22Rv1 (cell line): Measurements from ENCODE around the gene ATXN1.

Experiments
- ZFX ChIP-seq: fragments of 450-650 bp; IDR thresholded peaks from 2 replicates; pipeline ENCODE4 v1.6.1; 2017; ENCODE audit warnings: antibody characterized with exemption, borderline replicate concordance
- TF ChIP-seq, protein P1 (sequence below): fragments of 450-650 bp; IDR thresholded peaks from 2 replicates; pipeline ENCODE4 v1.5.1; 2017; ENCODE audit warnings: mild to moderate bottlenecking

DNA sequence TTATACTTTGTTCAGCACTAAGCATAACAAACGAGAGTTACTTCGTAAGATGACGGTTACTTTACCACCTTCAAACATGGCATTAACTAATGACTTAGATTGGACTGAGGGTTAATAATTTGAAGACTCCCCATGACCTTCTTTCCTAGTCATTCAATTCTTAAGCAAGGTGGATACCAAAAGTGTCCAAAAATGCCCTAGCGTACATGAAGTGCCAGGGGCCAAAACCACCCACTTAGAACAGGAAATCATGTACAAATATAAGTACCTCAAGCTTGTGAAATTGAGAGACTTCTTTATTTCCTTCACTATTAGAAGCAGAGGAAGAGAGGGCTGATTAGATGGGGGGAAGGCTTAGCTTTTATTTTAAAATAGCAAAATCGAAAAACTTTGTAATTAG is 166.4 kb downstream of the ATXN1 start:
- TF ChIP-seq, protein P1, sequence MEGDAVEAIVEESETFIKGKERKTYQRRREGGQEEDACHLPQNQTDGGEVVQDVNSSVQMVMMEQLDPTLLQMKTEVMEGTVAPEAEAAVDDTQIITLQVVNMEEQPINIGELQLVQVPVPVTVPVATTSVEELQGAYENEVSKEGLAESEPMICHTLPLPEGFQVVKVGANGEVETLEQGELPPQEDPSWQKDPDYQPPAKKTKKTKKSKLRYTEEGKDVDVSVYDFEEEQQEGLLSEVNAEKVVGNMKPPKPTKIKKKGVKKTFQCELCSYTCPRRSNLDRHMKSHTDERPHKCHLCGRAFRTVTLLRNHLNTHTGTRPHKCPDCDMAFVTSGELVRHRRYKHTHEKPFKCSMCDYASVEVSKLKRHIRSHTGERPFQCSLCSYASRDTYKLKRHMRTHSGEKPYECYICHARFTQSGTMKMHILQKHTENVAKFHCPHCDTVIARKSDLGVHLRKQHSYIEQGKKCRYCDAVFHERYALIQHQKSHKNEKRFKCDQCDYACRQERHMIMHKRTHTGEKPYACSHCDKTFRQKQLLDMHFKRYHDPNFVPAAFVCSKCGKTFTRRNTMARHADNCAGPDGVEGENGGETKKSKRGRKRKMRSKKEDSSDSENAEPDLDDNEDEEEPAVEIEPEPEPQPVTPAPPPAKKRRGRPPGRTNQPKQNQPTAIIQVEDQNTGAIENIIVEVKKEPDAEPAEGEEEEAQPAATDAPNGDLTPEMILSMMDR: no peak
- TF ChIP-seq ZFX: no peak
